ENCODE measurements around the gene SERPINA4.

The SERPINA4 gene

DNA sequence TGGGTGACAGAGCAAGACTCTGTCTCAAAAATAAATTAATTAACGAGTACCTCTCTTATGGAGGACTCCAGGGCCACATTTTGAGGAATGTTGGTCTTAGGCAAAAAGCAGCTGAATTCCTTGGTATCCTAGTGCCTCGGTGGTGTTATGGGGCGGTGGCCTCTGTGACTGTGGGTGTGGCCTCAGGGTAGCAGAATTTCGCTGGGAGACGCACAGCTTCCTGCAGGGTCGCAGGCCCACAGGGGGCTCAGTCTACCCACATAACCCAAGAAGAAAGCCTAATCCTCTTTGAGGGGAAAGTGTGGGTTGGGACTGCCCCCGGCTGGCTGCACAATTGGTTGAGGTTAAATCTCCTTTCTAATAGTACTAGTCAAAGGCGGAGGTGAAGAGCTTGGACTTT, 11.2 kb upstream of the SERPINA4 start:
- TF ChIP-seq, protein P1, sequence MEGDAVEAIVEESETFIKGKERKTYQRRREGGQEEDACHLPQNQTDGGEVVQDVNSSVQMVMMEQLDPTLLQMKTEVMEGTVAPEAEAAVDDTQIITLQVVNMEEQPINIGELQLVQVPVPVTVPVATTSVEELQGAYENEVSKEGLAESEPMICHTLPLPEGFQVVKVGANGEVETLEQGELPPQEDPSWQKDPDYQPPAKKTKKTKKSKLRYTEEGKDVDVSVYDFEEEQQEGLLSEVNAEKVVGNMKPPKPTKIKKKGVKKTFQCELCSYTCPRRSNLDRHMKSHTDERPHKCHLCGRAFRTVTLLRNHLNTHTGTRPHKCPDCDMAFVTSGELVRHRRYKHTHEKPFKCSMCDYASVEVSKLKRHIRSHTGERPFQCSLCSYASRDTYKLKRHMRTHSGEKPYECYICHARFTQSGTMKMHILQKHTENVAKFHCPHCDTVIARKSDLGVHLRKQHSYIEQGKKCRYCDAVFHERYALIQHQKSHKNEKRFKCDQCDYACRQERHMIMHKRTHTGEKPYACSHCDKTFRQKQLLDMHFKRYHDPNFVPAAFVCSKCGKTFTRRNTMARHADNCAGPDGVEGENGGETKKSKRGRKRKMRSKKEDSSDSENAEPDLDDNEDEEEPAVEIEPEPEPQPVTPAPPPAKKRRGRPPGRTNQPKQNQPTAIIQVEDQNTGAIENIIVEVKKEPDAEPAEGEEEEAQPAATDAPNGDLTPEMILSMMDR (IDR thresholded peaks at IDR 0.05; ENCODE audit: insufficient read depth, low read length, poor library complexity, severe bottlenecking) = no peak
- TF ChIP-seq EZH2phosphoT487 (conservative IDR thresholded peaks at IDR 0.05; ENCODE audit: low read length) = no peak
- Histone ChIP-seq H3K9ac (ENCODE audit: low read length) (no peak overlapping the region), H3K4me3 (ENCODE audit: insufficient read depth, low read length, poor library complexity, severe bottlenecking) (no peak overlapping the region), H3K27ac (ENCODE audit: low read depth, low read length) (no peak overlapping the region), H3K79me2 (ENCODE audit: insufficient read depth, low read length) (no peaks in the 10 kb centered on the region), H3K4me2 (ENCODE audit: low read depth, low read length, poor library complexity, severe bottlenecking) (no peak overlapping the region), H3K27me3 (ENCODE audit: low read length) (no peaks in the 10 kb centered on the region), H3K36me3 (ENCODE audit: low read length) (no peaks in the 10 kb centered on the region), H3K9me2 (replicated peaks; ENCODE audit: insufficient read depth, low read length) (no peaks in the 10 kb centered on the region), H2AFZ (ENCODE audit: low read depth, low read length, severe bottlenecking) (no peak overlapping the region), H3K9me3 (ENCODE audit: insufficient read depth, low read length) (no peaks in the 10 kb centered on the region), H3F3A (ENCODE audit: insufficient read depth) (no peaks in the 10 kb centered on the region), H4K20me1 (ENCODE audit: low read depth, low read length) (no peaks in the 10 kb centered on the region)

DNA sequence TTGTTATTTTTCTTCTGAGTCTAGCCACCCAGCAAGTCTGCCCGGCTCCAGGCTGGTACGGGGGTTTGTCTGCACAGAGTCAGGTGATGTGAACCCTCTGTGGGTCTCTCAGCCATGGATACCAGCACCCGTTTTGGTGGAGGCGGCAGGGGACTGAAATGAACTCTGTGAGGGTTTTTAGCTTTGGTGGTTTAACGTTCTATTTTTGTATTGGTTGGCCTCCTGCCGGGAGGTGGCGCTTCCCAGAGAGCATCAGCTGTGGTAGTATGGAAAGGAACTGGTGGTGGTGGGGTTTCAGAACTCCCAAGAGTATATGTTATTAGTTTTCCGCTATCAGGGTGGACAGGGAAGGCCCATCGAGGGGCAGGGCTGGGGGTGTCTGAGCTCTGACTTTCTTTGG, 5.3 kb upstream of the SERPINA4 start:
- no peaks in the 10 kb centered on the region for H3K27me3 ChIP-seq (ENCODE audit: low read length)

DNA sequence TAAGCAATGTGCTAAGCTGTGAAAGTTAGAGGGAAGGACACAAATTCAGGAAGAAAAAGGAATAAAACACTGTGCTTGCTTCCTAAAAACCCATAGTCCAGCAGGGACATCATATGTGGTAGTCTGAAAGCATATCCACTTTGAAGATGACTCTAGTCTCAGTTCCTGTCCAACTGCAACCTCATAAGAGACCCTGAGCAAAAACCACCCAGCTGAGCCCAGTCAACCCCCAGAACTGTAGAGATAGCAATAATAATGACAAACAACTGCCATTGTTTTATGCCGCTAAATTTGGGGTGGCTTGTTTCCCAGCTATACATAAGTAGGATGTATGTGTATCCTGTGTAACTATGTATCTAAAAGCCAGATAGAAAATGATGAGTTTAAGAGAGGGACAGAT, 3.9 kb upstream of the SERPINA4 start:
- Histone ChIP-seq H3K9me2 (replicated peaks; ENCODE audit: insufficient read depth, low read length) (no peaks in the 10 kb centered on the region), H3K4me3 (ENCODE audit: insufficient read depth, low read length, poor library complexity, severe bottlenecking) (no peak overlapping the region), H3K27me3 (ENCODE audit: low read length) (no peaks in the 10 kb centered on the region), H3K36me3 (ENCODE audit: low read length) (no peaks in the 10 kb centered on the region), H4K20me1 (ENCODE audit: low read depth, low read length) (no peaks in the 10 kb centered on the region), H2AFZ (ENCODE audit: low read depth, low read length, severe bottlenecking) (no peak overlapping the region), H3K79me2 (ENCODE audit: insufficient read depth, low read length) (no peaks in the 10 kb centered on the region), H3K9me3 (ENCODE audit: insufficient read depth, low read length) (no peaks in the 10 kb centered on the region), H3K9ac (ENCODE audit: low read length) (no peak overlapping the region), H3K4me2 (ENCODE audit: low read depth, low read length, poor library complexity, severe bottlenecking) (no peak overlapping the region), H3F3A (ENCODE audit: insufficient read depth) (no peaks in the 10 kb centered on the region), H3K27ac (ENCODE audit: low read depth, low read length) (no peak overlapping the region)
- TF ChIP-seq, protein P1 (IDR thresholded peaks at IDR 0.05; ENCODE audit: insufficient read depth, low read length, poor library complexity, severe bottlenecking) = no peak
- no peak for TF ChIP-seq EZH2phosphoT487 (conservative IDR thresholded peaks at IDR 0.05; ENCODE audit: low read length)

More for the DNA sequence above, 5.3 kb upstream of the SERPINA4 start:
- no peaks in the 10 kb centered on the region for H3K36me3 ChIP-seq (ENCODE audit: low read length)
- H3K9me2 ChIP-seq (replicated peaks; ENCODE audit: insufficient read depth, low read length) = no peaks in the 10 kb centered on the region
- H3K4me3 ChIP-seq (ENCODE audit: insufficient read depth, low read length, poor library complexity, severe bottlenecking) = no peak overlapping the region
- no peaks in the 10 kb centered on the region for H4K20me1 ChIP-seq (ENCODE audit: low read depth, low read length)
- H2AFZ ChIP-seq (ENCODE audit: low read depth, low read length, severe bottlenecking) = no peak overlapping the region
- no peaks in the 10 kb centered on the region for H3F3A ChIP-seq (ENCODE audit: insufficient read depth)
- no peaks in the 10 kb centered on the region for H3K79me2 ChIP-seq (ENCODE audit: insufficient read depth, low read length)
- H3K9me3 ChIP-seq (ENCODE audit: insufficient read depth, low read length) = no peaks in the 10 kb centered on the region
- no peak overlapping the region for H3K9ac ChIP-seq (ENCODE audit: low read length)
- no peak overlapping the region for H3K27ac ChIP-seq (ENCODE audit: low read depth, low read length)
- no peak for TF ChIP-seq EZH2phosphoT487 (conservative IDR thresholded peaks at IDR 0.05; ENCODE audit: low read length)
- TF ChIP-seq, protein P1 (IDR thresholded peaks at IDR 0.05; ENCODE audit: insufficient read depth, low read length, poor library complexity, severe bottlenecking) = no peak
- H3K4me2 ChIP-seq (ENCODE audit: low read depth, low read length, poor library complexity, severe bottlenecking) = no peak overlapping the region

All from SU-DHL-6 (cell line).